NCI-H1105 (cell line): ENCODE results near the gene TMEM178B.

Experiments used
- DNase-seq: peaks from one replicate; lab custom pipeline; 2025; lab: John Stamatoyannopoulos, UW

TMEM178B gene

DNA sequence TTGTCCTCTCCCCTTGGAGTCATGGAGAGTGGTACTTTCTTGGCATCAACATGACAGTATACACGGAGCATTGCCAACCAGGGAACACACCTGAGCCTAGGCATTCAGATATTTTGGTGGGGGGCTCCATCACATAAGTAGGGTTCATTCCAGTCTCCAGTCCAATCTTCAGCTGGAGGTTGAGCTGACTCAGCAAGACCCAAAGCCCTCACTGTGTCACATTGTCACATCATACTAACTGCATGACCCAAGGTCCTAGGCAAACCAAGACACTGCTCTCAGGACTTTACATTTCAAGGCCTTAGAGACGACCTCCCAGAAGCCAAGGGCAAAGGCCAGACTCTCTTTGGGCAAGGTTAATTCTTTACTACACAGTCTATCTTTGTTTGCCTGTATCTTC is 190.1 kb downstream of the TMEM178B start:
- DNase-seq = no peak

DNA sequence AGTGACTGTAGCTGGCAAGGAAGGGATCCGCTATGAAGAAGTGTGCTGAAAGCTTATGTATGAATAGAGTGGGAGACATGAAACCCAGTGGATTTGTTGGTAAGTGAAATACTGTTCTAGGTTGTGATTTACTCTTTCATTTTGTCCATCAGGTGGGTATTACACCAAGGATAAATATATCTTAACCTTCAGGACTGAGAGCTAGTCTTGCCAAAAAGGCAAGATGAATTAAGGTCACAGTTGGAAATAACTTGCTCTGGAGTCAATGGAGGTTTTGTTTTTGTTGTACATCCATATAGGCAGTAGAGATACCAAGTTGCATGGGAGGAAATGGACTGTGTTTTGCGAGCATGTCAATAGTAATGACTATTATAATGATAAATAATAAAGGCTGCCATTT is 190.6 kb downstream of the TMEM178B start:
- no peak for DNase-seq

- no peak for DNase-seq
Observed at GRCh38 chr7:141265668-141266067, 191.8 kb downstream of the TMEM178B start.

DNA sequence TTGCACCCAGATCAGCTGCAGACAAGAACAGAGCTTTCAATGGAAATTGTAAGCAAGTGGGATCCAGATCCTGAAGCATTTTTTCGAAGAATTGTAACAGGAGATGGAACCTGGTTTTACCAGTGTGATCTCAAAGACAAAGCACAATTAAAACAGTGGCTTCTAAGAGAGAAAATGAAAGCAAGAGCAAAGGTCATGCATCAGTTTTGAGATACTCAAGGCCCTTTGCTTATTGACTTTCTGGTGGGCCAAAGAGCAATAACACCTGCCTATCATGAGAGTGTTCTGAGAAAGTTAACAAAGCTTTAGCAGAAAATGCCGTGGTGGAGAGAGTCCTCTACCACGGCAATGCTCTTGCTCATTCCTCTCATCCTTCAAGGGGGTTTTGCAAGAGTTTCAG is 194.8 kb downstream of the TMEM178B start:
- no peak for DNase-seq

- no peak for DNase-seq
Observed at GRCh38 chr7:141271451-141271850, 197.6 kb downstream of the TMEM178B start.

GRCh38 chr7:141272417-141272816 is 198.6 kb downstream of the TMEM178B start:
- no peak for DNase-seq

- DNase-seq = no peak
Observed at GRCh38 chr7:141275350-141275749, 201.5 kb downstream of the TMEM178B start.

DNA sequence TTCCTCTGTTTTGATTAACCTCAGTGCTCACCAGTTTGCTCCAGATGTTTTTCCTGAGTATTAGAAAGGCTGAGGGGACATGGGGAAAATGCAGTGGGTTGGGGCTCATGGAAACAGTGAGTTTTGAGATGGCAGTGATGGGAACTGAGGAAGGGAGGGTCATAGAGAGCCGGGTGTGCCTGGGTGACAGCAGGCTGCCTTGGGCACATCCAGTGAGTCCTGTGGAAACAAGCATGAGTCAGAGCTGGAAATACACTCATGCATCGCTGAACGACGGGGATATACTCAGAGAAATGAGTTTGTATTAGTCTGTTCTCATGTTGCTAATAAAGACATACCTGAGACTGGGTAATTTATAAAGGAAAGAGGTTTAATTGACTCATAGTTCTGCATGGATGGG is 202.2 kb downstream of the TMEM178B start:
- no peak for DNase-seq

DNA sequence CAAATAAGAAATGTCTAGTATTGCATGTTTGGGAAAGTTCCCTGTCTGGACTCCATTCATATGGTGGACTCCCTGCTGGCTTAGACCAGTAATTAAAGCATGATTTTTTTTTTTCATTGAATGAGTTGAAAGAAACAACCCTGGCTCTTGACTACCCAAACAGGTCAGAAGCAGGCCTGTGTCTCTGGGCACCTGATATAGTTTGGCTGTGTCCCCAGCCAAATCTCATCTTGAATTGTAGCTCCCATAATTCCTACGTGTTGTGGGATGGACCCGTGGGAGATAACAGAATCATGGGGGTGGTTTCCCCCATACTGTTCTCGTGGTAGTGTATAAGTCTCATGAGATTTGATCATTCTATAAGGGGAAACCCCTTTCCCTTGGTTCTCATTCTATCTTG is 206.2 kb downstream of the TMEM178B start:
- no peak for DNase-seq

DNA sequence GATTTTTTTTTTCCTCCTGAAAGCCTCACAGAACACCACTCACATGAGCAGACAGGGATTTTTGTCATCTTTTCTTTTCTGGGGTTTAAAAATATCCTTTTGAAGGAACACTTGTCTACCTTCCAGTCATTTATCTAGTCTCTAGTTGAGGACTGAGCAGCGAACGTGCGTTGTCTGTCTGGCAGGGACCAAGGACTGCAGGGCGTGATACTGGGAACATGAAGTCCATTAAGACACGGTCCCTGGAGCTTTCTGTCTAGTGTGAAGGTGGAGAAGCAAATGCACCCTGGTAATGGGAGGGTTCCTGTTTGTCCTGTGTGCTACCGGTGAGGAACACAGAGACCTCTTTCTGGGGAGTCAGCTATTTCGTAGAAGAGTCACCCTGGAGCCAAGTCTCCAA is 207.4 kb downstream of the TMEM178B start:
- DNase-seq = no peak

- DNase-seq = no peak
Observed at GRCh38 chr7:141286522-141286921, 212.7 kb downstream of the TMEM178B start.

DNA sequence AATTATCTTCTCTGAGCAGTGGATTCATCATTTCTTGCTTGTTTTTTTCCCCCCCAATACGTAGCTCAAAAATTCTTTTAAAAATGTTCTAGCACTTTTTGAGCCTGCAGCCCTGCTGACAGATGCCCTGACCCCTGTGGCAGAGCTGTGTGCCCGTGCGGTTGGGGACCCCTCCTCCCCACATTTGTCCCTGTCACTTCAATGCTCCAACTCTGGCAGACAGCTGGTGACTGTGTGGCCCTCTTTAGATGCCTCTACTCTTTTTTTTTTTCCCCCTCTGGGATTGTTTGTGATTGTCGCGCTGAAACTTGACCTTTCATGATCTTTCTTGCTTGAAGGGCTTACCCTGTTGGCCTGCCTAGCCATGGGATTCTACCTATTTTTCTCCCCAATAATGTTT is 214.1 kb downstream of the TMEM178B start:
- DNase-seq = no peak

DNA sequence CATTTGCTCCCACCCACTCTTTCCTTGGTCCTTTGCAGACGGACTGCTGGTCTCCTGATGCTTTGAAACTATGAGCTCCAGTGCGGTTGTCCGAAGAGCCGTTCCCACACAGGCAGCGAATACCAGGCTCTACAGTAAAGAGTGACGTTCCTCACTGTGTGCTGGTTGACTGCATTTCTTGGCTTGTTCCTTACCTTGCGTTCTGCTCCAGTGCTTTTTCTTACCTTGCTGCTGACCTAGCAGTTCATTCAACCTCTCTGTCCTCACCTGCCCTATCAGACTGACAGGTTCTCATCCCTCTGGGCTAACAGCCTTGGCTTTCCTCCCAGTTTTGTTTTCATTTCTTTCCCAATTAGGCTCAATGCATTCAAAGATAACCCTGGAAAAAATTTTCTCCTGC is 214.8 kb downstream of the TMEM178B start:
- peak; percentile 53 for DNase-seq

DNA sequence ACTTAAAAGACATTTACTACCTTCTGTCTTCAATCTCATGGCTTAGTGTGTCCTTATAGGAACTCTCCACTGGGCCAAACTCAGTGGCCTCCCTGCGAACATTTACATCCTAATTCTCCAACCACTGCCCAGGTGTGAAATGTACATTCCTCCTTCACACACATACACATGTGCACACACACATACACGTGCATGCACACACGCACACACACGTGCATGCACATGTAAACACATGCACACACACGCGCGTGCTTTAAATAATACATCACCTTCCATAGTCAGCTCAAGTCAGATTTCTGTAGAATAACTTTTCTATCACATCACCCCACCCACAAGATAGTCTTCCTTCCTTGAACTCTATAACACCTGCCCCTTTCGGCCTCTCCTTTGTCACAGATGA is 216.5 kb downstream of the TMEM178B start:
- no peak for DNase-seq

- no peak for DNase-seq
Observed at GRCh38 chr7:141290973-141291372, 217.1 kb downstream of the TMEM178B start.

DNA sequence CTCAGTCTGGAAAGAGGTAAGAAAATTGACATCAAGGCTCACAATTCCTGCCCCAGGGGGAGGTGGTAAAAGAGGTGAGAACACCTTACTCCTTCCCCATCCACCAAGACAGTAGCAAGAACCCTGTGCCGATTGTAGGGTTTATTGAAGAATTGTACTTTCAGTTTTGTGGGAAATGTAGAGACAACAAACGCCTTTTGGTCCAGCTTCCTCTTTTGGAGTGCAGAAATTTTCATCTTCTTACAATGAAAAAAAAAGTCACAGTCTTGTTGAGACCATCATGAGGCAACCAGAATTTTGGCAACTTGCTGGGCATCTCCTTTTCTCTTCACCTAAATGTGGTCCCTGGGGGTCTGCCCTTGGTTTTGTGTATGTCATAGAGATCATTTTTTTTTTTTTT is 217.7 kb downstream of the TMEM178B start:
- DNase-seq = no peak

DNA sequence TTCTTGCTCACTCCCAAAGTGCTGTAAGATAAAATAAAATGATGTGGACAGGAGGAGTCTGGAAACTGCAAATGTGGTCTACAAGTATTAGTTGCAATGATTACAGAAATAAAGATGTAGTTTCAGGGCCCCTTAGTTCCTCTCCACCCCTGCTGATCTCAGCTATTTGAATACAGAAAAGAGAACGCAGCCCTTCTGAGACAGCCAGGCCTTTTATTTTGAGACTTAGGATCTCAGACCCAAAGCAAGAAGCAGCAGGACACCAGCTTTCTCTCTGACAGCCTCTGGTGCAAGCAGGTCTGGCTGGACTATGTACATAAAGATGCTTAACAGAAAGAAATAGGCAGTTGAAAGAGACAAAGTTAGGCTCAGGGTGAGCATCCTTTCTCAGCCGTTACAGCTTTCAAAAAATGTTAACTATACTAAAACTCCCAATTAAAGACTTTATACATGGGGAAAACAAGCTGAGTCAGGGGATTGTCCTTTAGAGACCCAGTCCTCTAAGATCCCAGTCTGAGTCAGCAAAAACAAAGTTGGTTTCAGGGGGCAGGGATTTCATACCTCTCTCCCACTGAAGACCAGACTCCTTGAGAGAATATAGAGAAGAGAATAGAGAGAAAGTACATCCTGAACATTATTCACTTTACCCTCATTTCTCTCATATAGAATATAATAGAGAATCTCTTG is 220.4 kb downstream of the TMEM178B start:
- DNase-seq = no peak

DNA sequence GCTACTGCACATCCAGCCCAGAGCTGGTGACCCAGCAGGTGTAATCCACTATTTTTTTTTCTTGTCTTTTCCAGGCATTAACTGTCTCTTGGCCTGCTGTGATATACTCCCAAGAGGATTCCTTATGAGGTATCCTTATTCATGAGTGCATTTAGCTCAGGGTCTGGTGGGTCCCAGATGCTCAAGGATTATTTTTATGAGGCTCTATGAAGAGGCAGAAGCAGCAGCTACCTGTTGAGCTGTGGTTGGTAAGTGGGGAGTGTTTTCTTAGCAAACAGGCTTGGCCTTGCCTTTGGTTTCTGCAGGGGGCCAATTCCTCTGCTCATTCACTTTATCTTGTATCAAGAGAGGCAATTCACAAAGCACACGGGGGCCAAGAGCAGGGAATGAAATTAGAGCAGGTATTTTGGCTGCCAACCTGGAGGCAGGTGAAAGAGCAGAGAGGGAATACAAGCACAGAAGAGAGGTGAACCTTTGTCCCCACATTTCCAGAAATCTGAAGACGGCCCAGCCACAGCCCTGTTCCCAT is 221.6 kb downstream of the TMEM178B start:
- no peak for DNase-seq

GRCh38 chr7:141300816-141301215 is 227.0 kb downstream of the TMEM178B start:
- no peak for DNase-seq

GRCh38 chr7:141301544-141301943 is 227.7 kb downstream of the TMEM178B start:
- no peak for DNase-seq

DNA sequence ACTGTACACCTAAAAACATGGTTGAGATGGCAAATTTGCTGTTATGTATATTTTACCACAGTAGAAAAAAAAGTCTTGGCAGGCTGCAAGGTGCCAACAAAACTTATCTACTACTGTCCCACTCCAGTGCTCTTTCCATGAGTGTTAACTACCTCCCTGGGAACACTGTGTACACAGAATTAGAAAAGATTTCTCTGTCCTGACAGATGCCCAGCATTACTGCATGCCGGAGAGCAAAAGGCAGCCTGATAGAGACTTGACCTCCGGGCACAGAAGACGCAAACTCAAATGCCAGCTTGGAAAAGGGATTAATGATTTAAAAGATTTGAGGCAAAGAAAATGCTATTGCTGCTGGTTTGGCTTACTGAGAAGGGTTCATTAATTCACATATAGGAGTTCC is 228.8 kb downstream of the TMEM178B start:
- DNase-seq = no peak

GRCh38 chr7:141304291-141304690 is 230.4 kb downstream of the TMEM178B start:
- no peak for DNase-seq

- no peak for DNase-seq
Observed at GRCh38 chr7:141306081-141306480, 232.2 kb downstream of the TMEM178B start.

GRCh38 chr7:141312395-141312794 is 238.5 kb downstream of the TMEM178B start:
- DNase-seq = no peak
